ENCODE measurements around the gene ARID4B.

DNA sequence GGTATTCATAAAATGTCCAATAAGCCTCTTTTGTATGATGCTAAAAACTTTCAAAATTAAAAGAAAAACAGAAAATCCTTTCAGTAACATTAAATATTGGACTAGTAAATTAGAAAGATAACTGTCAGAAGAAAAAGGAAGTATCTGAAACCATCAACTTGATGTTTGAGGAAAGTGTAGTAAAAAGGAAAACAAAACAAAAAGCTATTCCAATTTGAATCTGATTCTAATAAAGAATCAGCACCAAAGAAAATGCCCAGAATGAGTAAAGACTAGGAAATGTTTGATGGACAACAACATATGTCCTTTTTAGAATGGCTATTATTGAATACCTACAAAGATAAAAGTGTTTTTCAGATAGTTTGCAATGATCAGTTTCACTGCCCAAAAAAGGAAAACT, 87.0 kb downstream of the ARID4B start:
- TF ChIP-seq, protein P1, sequence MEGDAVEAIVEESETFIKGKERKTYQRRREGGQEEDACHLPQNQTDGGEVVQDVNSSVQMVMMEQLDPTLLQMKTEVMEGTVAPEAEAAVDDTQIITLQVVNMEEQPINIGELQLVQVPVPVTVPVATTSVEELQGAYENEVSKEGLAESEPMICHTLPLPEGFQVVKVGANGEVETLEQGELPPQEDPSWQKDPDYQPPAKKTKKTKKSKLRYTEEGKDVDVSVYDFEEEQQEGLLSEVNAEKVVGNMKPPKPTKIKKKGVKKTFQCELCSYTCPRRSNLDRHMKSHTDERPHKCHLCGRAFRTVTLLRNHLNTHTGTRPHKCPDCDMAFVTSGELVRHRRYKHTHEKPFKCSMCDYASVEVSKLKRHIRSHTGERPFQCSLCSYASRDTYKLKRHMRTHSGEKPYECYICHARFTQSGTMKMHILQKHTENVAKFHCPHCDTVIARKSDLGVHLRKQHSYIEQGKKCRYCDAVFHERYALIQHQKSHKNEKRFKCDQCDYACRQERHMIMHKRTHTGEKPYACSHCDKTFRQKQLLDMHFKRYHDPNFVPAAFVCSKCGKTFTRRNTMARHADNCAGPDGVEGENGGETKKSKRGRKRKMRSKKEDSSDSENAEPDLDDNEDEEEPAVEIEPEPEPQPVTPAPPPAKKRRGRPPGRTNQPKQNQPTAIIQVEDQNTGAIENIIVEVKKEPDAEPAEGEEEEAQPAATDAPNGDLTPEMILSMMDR (IDR thresholded peaks at IDR 0.05), result no peak
- TF ChIP-seq POLR2A (IDR thresholded peaks at IDR 0.05), result no peak

All from lower leg skin (tissue), 3 donors.